ENCODE data around the gene INPP4B.

Gene INPP4B

DNA sequence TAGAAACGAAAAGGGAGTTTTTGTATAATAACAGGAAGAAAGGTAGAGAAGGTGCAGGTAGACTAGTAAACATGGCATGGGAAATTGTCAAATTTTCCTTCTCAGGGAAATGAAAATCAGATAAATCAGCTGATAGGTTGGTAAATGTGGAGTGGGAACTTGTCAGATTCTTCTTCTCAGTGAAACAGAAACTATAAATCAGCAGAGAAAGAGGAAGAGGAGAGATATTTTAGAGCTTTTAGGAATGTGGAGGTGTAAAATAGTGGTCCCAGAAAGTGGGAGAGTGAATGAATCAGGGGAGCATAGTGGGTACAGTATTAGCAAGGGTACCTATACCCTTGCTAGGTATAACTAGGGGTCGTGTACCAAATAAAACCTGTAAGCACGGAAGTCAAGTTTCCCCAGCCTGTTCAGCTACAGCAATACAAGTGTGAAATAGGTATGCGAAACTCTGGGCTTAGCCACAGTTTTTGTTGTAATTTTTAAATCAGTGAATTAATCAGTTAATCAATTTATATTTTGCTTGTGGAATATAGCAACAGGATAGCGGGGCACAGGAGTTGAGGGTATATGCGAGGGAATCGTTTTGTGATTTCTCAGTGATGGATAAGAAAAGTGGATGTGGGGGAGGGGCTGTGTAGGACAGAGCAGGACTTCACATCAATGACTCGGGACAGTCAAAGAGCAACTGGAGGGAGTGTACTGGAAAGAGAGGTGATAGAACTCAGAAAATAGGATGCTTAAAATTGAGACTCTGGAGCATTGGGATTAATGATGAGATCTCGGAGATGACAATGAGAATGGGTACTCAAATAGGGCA is 561.5 kb downstream of the INPP4B start:
- TF ChIP-seq, protein P1, sequence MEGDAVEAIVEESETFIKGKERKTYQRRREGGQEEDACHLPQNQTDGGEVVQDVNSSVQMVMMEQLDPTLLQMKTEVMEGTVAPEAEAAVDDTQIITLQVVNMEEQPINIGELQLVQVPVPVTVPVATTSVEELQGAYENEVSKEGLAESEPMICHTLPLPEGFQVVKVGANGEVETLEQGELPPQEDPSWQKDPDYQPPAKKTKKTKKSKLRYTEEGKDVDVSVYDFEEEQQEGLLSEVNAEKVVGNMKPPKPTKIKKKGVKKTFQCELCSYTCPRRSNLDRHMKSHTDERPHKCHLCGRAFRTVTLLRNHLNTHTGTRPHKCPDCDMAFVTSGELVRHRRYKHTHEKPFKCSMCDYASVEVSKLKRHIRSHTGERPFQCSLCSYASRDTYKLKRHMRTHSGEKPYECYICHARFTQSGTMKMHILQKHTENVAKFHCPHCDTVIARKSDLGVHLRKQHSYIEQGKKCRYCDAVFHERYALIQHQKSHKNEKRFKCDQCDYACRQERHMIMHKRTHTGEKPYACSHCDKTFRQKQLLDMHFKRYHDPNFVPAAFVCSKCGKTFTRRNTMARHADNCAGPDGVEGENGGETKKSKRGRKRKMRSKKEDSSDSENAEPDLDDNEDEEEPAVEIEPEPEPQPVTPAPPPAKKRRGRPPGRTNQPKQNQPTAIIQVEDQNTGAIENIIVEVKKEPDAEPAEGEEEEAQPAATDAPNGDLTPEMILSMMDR (IDR thresholded peaks at IDR 0.05) = no peak
- Histone ChIP-seq H3K27ac (no peak overlapping the region), H3K4me3 (no peak overlapping the region)

DNA sequence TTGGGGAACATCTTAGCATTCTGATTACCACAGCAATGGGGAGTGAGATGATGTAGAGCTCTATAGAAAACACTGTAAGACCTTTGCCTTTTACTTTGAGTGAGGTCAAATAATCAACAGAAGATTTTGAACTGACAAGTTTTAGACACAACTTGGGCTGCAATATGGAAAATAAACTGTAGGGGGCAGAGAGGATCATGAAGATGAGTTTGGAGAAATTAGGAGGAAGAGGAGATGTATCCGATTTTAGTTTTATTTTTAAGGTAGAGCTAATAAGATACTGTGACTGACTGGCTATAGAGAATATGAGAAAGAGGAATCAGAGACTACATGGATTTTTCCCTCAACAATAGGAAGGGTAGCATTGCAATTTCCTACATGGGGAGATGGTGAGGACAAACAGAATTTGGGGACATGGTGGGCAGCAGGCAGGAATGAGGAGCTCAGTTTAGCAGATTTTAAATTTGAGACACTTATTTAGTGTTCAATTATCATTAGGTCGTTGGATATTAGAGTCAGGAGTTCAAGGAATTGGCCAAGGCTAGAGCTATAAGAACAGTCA is 563.1 kb downstream of the INPP4B start:
- DNase-seq (ENCODE audit: low spot score) = no peak
- Histone ChIP-seq H3K4me3 (no peak overlapping the region), H3K27ac (no peak overlapping the region)
- TF ChIP-seq, protein P1 (IDR thresholded peaks at IDR 0.05) = no peak

More for the DNA sequence above, 561.5 kb downstream of the INPP4B start:
- DNase-seq (ENCODE audit: low spot score) = no peak

DNA sequence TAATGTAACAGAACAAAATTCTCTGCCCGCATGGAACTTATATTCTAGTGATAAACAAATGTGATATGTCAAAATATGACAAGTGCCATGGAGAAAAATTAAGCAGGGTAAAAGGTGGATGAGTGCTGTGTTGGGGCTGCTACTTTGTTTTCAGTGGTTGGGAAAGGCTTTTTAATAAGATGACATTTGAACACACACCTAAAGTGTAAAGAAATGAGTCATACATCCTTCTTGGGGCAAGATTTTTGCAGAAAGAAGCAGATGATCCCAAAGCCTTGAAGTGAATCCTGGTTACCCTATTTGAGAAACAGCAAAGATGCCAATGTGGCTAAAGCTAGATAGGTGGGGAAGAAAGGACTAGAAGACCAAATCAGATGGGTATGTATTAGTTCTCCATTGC is 564.1 kb downstream of the INPP4B start:
- TF ChIP-seq, protein P1 (IDR thresholded peaks at IDR 0.05) = no peak
- no peak for DNase-seq (ENCODE audit: low spot score)
- Histone ChIP-seq H3K27ac (no peak overlapping the region), H3K4me3 (no peak overlapping the region)

DNA sequence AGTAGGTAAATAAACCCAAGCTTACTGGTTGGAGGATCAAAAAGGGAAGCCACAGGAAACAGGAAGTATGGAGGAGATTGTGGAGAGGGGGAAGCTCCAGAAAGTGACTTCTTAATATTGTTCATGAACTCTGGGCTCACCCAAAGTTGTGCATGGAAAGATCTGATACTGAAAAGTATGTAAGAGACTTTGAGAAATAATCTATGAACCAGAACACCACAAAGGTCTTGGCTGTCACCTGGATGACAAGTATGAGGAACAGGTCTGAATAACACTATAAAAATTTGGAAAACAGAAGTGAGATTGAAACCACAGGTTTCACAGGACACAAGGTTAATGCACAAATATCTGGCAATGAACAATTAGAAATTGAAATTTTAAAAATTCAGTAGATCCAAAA is 567.4 kb downstream of the INPP4B start:
- no peak for DNase-seq (ENCODE audit: low spot score)
- Histone ChIP-seq H3K27ac (no peak overlapping the region), H3K4me3 (no peak overlapping the region)
- TF ChIP-seq, protein P1 (IDR thresholded peaks at IDR 0.05) = no peak

DNA sequence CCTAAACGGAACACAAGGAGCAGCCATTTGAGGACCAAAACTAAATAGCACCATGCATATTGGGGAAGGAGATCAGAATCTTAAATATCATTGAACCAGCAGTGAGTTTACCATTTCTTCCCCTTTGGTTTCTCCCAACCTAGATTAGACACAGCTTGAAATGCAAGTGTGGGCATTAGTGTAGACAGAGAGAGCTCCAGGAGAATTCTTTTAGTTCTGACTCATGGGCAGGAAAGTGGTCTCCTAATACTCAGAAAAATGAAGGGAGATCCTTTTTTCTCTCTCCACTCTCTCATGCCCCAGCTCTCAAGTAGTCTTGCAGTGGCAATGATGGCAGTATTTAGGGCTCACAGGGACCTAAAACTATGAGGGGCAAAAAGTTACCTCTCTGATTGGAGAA is 567.9 kb downstream of the INPP4B start:
- no peak overlapping the region for H3K4me3 ChIP-seq
- H3K27ac ChIP-seq = no peak overlapping the region
- no peak for DNase-seq (ENCODE audit: low spot score)
- TF ChIP-seq, protein P1 (IDR thresholded peaks at IDR 0.05) = no peak

DNA sequence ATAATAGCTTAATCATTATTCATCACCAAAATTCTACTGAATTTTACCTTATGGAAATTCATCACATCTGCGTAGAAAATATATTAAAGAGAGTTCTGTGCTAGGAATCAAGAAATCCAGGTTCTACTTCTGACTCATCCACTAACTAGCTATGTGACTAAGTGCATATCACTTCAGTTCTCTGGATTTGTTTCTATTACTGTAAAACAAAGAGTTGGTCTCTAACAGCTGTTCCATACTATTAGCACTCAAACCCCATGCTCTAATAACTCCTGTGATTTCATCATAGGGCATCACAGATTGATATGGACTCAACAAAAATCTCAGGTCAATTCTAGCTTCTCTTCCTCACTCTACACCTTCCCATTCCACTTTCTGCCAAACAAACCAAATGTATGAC is 572.0 kb downstream of the INPP4B start:
- TF ChIP-seq, protein P1 (IDR thresholded peaks at IDR 0.05) = no peak

DNA sequence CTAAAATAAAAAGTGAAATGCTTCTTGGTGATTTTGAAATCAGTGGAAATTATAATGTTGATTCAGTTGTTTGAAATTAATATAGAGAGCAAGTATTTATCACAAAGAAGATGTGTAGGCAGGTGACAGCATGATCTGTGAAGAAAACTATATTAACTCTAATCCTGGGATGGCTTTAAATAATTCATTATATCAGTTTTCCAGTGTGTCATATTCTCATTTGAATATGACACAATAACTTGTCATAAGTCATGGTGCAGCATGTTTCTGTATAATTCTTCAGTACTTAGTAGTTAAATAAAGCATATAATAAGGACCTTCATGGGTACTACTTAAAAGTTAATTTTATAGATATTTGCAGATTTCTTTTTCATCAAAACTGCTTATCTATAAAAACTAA is 573.6 kb downstream of the INPP4B start:
- no peak overlapping the region for H3K4me3 ChIP-seq
- TF ChIP-seq, protein P1 (IDR thresholded peaks at IDR 0.05) = no peak
- no peak for DNase-seq (ENCODE audit: low spot score)

More for the DNA sequence above, 572.0 kb downstream of the INPP4B start:
- Histone ChIP-seq H3K27ac (no peak overlapping the region), H3K4me3 (no peak overlapping the region)
- no peak for DNase-seq (ENCODE audit: low spot score)

More for the DNA sequence above, 573.6 kb downstream of the INPP4B start:
- H3K27ac ChIP-seq = no peak overlapping the region

All from coronary artery (tissue), 2 donors.